Ishikawa (cell line): ENCODE measurements around the gene TBKBP1.

Experiments
- EP300 ChIP-seq: IDR thresholded peaks from 2 replicates; pipeline ENCODE4 v1.6.1; 2012; ENCODE audit warnings: borderline replicate concordance
- REST ChIP-seq: IDR thresholded peaks from 2 replicates; pipeline ENCODE4 v1.6.1; 2012; ENCODE audit warnings: low read depth, mild to moderate bottlenecking
- YY1 ChIP-seq: IDR thresholded peaks from 2 replicates; pipeline ENCODE4 v1.6.1; 2012; ENCODE audit warnings: low read depth

DNA sequence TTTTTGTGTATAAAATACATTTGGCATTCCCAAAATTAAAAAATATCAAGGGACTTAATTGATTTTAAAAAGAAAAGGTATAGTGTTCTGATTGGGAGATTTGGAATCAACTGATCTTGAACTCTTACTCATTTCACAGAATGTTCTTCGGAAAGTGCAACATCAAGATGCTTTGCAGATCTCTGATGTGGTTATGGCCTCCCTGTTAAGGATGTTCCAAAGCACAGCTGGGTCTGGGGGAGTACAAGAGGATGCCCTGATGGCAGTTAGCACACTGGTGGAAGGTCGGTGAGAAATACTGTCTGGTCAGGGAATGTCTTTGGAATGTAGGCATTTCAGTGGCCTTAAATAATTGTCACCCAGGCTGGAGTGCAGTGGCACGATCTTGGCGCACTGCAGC, 19.5 kb upstream of the TBKBP1 start:
- TF ChIP-seq YY1: no peak
- no peak for TF ChIP-seq REST
- TF ChIP-seq EP300: no peak
